ENCODE data around the gene DYNLT1. TPM values are rescaled to one million over a fixed set of nuclear protein-coding genes. Genes with fewer than 3 reads are reported as not detected.

DYNLT1 gene
- total and polyA plus RNA-seq, 2 of the 13 experiments (the other 11 are each of a cell fraction or from before 2014, with no cell fraction given), result 108 to 171 TPM

- TF ChIP-seq PRDM4 (CRISPR knock-in tag; IDR thresholded peaks at IDR 0.05; ENCODE audit: borderline replicate concordance) (no peak), ZNF350 (CRISPR knock-in tag; IDR thresholded peaks at IDR 0.05; ENCODE audit: borderline replicate concordance, low read depth) (no peak), STAG1 (CRISPR knock-in tag; IDR thresholded peaks at IDR 0.05) (peak; percentile 76), SMARCC2 (IDR thresholded peaks at IDR 0.05) (no peak), DR1 (CRISPR knock-in tag; IDR thresholded peaks at IDR 0.05) (no peak), ZNF367 (CRISPR knock-in tag; IDR thresholded peaks at IDR 0.05; ENCODE audit: borderline replicate concordance) (no peak), ZNF75D (CRISPR knock-in tag; IDR thresholded peaks at IDR 0.05; ENCODE audit: borderline replicate concordance) (no peak), GTF2F1 (IDR thresholded peaks at IDR 0.05; ENCODE audit: low read length) (no peak), ZNF660 (CRISPR knock-in tag; IDR thresholded peaks at IDR 0.05; ENCODE audit: borderline replicate concordance, low read depth) (no peak), ZBTB1 (CRISPR knock-in tag; IDR thresholded peaks at IDR 0.05; ENCODE audit: borderline replicate concordance) (no peak), RNF2 (conservative IDR thresholded peaks at IDR 0.05; ENCODE audit: low read depth) (no peak), DDIT3 (CRISPR knock-in tag; IDR thresholded peaks at IDR 0.05) (no peak), SNAPC5 (CRISPR knock-in tag; IDR thresholded peaks at IDR 0.05; ENCODE audit: borderline replicate concordance) (no peak), POLR2A (IDR thresholded peaks at IDR 0.05; ENCODE audit: insufficient read depth in 1 of 2, low read depth in 2 of 2, low read length in 2 of 2) (no peak), ZNF20 (CRISPR knock-in tag; IDR thresholded peaks at IDR 0.05) (no peak), SRSF4 (IDR thresholded peaks at IDR 0.05; ENCODE audit: low read depth, low read length, poor library complexity, severe bottlenecking) (no peak), NFKBIZ (CRISPR knock-in tag; IDR thresholded peaks at IDR 0.05) (no peak), RARG (CRISPR knock-in tag; IDR thresholded peaks at IDR 0.05; ENCODE audit: low read depth) (no peak), BATF2 (CRISPR knock-in tag; IDR thresholded peaks at IDR 0.05) (no peak), ZNF784 (CRISPR knock-in tag; IDR thresholded peaks at IDR 0.05; ENCODE audit: borderline replicate concordance) (no peak)
- TF ChIP-seq, protein P1, sequence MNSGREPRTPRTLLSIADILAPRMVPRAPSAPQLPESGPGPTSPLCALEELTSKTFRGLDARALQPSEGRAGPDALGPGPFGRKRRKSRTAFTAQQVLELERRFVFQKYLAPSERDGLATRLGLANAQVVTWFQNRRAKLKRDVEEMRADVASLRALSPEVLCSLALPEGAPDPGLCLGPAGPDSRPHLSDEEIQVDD (CRISPR knock-in tag; IDR thresholded peaks at IDR 0.05; ENCODE audit: borderline replicate concordance), result no peak
- TF ChIP-seq, protein P2, sequence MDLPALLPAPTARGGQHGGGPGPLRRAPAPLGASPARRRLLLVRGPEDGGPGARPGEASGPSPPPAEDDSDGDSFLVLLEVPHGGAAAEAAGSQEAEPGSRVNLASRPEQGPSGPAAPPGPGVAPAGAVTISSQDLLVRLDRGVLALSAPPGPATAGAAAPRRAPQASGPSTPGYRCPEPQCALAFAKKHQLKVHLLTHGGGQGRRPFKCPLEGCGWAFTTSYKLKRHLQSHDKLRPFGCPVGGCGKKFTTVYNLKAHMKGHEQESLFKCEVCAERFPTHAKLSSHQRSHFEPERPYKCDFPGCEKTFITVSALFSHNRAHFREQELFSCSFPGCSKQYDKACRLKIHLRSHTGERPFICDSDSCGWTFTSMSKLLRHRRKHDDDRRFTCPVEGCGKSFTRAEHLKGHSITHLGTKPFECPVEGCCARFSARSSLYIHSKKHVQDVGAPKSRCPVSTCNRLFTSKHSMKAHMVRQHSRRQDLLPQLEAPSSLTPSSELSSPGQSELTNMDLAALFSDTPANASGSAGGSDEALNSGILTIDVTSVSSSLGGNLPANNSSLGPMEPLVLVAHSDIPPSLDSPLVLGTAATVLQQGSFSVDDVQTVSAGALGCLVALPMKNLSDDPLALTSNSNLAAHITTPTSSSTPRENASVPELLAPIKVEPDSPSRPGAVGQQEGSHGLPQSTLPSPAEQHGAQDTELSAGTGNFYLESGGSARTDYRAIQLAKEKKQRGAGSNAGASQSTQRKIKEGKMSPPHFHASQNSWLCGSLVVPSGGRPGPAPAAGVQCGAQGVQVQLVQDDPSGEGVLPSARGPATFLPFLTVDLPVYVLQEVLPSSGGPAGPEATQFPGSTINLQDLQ (CRISPR knock-in tag; IDR thresholded peaks at IDR 0.05), result no peak
Measured at GRCh38 chr6:158629367-158630221, 14.9 kb downstream of the DYNLT1 start (continued).
